GM23338 (cell line): Measurements from ENCODE around the gene SH3RF3.

Experiments used
- CTCF ChIP-seq, 2 experiments: fragments of 200-600 bp in 1 of 2; sonication (generic) in 1 of 2; conservative IDR thresholded peaks; 2 replicates each; pipeline versions ENCODE4 v1.5.1 to v1.6.1; 2016 to 2017; ENCODE audit warnings: antibody characterized with exemption in 2 of 2, low read depth in 2 of 2, mild to moderate bottlenecking in 2 of 2, moderate library complexity in 1 of 2
- EZH2 ChIP-seq: fragments of 200-600 bp; sonication (generic); IDR thresholded peaks from one replicate; pipeline ENCODE4 v1.8.0; 2017; ENCODE audit warnings: antibody characterized with exemption, mild to moderate bottlenecking, low read depth; ENCODE audit not compliant: unreplicated experiment
- EZH2phosphoT487 ChIP-seq: fragments of 200-600 bp; sonication (generic); IDR thresholded peaks from one replicate; pipeline ENCODE4 v1.8.1; 2018; ENCODE audit warnings: antibody characterized with exemption; ENCODE audit not compliant: unreplicated experiment
- ZNF114 ChIP-seq: fragments of 250-450 bp; sonication (Bioruptor Pico); IDR thresholded peaks from 2 replicates; pipeline ENCODE4 v1.5.0; 2020; ENCODE audit warnings: mild to moderate bottlenecking, moderate library complexity

- no peak for TF ChIP-seq ZNF114 (CRISPR knock-in tag)
- TF ChIP-seq CTCF (conservative IDR thresholded peaks at IDR 0.05; ENCODE audit: low read depth in 2 of 2) = no peak
- TF ChIP-seq EZH2phosphoT487 = no peak
- TF ChIP-seq EZH2 = no peak
Measured at GRCh38 chr2:109136542-109136941, 7.5 kb downstream of the SH3RF3 start.
